ENCODE results near the gene NKD2. TPM values are rescaled to one million over a fixed set of nuclear protein-coding genes. Genes with fewer than 3 reads are reported as not detected.

Gene NKD2
- total RNA-seq, 1 experiment from 2014 or later = 12.3 TPM

GRCh38 chr5:994272-994607 is 14.4 kb upstream of the NKD2 start:
- DNase-seq (ENCODE audit: low read depth, low spot score) (no peak), ATAC-seq (no peak)
- CTCF ChIA-PET = no interaction called here
- Histone ChIP-seq H3K27me3 (ENCODE audit: control insufficient read depth, insufficient read depth, low read length) (no peaks in the 10 kb centered on the region), H3K4me3 (ENCODE audit: low read depth in 2 of 2, low read length in 2 of 2) (no peak overlapping the region), H3K27ac (ENCODE audit: low read length) (no peak overlapping the region), H3K9me3 (ENCODE audit: control insufficient read depth, insufficient read depth, low read depth, low read length) (no peaks in the 10 kb centered on the region), H3K36me3 (ENCODE audit: control insufficient read depth, insufficient read depth, low read length) (no peaks in the 10 kb centered on the region), H3K4me1 (ENCODE audit: control insufficient read depth, insufficient read depth, low read length) (0 out of 2 replicates have a peak, but pooled peaks cover 3% of the 10 kb centered on the region)
- POLR2A ChIA-PET = no interaction called here
- TF ChIP-seq SIN3A (IDR thresholded peaks at IDR 0.05; ENCODE audit: borderline replicate concordance, insufficient read depth, low read depth, low read length) = no peak
- TF ChIP-seq POLR2AphosphoS5 (IDR thresholded peaks at IDR 0.05; ENCODE audit: low read depth, low read length) = no peak
- TF ChIP-seq TCF7L2 (IDR thresholded peaks at IDR 0.05; ENCODE audit: low read depth, low read length) = no peak
- TF ChIP-seq REST (IDR thresholded peaks at IDR 0.05; ENCODE audit: insufficient read depth in 1 of 2, low read depth in 2 of 2, low read length in 1 of 2) = no peak
- TF ChIP-seq CTCF (IDR thresholded peaks at IDR 0.05) = no peak
- in situ Hi-C loops (cut with HindIII; ENCODE audit: low pct_unique_long_range_greater_than_20kb, low sequenced_read_pairs) (no loop called here), intact Hi-C loops (cut with micrococcal nuclease; ENCODE audit: unreplicated experiment) (no loop called here)
- BruUV-seq (replicated peaks) = no TSS peak

GRCh38 chr5:994821-995220 is 13.8 kb upstream of the NKD2 start:
- intact Hi-C loops (cut with micrococcal nuclease; ENCODE audit: unreplicated experiment) = no loop called here
- no peaks in the 10 kb centered on the region for H3K27me3 ChIP-seq (ENCODE audit: control insufficient read depth, insufficient read depth, low read length)
- ATAC-seq = no peak

More at GRCh38 chr5:994821-995220, 13.8 kb upstream of the NKD2 start:
- in situ Hi-C loops (cut with HindIII; ENCODE audit: low pct_unique_long_range_greater_than_20kb, low sequenced_read_pairs) = no loop called here
- Histone ChIP-seq H3K27ac (ENCODE audit: low read length) (no peak overlapping the region), H3K4me3 (ENCODE audit: low read depth in 2 of 2, low read length in 2 of 2) (no peak overlapping the region), H3K9me3 (ENCODE audit: control insufficient read depth, insufficient read depth, low read depth, low read length) (no peaks in the 10 kb centered on the region), H3K36me3 (ENCODE audit: control insufficient read depth, insufficient read depth, low read length) (no peaks in the 10 kb centered on the region), H3K4me1 (ENCODE audit: control insufficient read depth, insufficient read depth, low read length) (0 out of 2 replicates have a peak, but pooled peaks cover 3% of the 10 kb centered on the region)
- CTCF ChIA-PET = no interaction called here
- DNase-seq (ENCODE audit: low read depth, low spot score) = no peak
- BruUV-seq (replicated peaks) = no TSS peak
- no peak; the same call in 1 of the 2 replicates for TF ChIP-seq CTCF (IDR thresholded peaks at IDR 0.05)
- POLR2A ChIA-PET = no interaction called here

Measured in Panc1 (cell line).